ENCODE results near the gene FAM180B.

GRCh38 chr11:47595967-47596366 is 9.5 kb downstream of the FAM180B start:
- TF ChIP-seq CTCF (IDR thresholded peaks at IDR 0.05) = no peak
- no peak for TF ChIP-seq POLR2A (IDR thresholded peaks at IDR 0.05)

Data from adrenal gland (tissue), 5 donors.